GM12801 (cell line): ENCODE results near the gene FNBP1.

Experiments used
- TF ChIP-seq, protein P1 (sequence below): IDR thresholded peaks from one replicate; pipeline ENCODE4 v1.5.1; 2011; ENCODE audit warnings: control low read depth; ENCODE audit not compliant: insufficient read length; ENCODE audit errors: extremely low read depth

FNBP1 gene

DNA sequence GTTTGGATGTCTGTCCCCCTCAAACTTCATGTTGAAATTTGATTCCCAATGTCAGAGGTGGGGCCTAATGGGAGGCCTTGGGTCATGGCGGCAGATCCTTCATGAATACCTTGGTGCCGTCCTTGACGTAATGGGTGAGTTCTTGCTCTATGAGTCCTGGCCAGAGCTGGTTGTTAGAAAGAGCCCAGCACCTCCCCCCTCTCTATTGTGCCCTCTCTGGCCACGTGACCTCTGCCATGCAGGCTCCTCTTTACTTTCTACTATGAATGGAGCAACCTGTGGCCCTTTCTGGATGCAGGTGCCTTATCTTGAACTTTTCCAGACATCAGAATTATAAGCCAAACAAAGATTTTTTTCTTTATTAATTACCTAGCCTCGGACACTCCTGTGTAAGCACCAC is 40.7 kb downstream of the FNBP1 start:
- TF ChIP-seq, protein P1, sequence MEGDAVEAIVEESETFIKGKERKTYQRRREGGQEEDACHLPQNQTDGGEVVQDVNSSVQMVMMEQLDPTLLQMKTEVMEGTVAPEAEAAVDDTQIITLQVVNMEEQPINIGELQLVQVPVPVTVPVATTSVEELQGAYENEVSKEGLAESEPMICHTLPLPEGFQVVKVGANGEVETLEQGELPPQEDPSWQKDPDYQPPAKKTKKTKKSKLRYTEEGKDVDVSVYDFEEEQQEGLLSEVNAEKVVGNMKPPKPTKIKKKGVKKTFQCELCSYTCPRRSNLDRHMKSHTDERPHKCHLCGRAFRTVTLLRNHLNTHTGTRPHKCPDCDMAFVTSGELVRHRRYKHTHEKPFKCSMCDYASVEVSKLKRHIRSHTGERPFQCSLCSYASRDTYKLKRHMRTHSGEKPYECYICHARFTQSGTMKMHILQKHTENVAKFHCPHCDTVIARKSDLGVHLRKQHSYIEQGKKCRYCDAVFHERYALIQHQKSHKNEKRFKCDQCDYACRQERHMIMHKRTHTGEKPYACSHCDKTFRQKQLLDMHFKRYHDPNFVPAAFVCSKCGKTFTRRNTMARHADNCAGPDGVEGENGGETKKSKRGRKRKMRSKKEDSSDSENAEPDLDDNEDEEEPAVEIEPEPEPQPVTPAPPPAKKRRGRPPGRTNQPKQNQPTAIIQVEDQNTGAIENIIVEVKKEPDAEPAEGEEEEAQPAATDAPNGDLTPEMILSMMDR: no peak

DNA sequence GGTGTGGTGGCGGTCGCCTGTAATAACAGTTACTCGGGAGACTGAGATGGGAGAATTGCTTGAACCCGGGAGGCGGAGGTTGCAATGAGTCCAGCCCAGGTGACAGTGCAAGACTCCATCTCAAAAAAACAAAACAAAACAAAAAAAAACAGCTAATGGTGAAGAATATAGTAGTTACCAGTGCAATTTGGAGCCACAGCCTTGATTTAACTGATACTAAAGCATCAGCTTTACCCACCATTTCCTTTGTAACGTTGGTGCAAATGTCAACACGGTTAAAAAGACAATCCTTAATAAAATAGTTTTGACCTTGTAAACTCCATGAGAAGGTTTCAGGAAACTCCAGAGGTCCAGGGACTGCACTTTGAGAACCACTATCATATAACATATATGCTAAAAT is 41.8 kb downstream of the FNBP1 start:
- TF ChIP-seq, protein P1: no peak

DNA sequence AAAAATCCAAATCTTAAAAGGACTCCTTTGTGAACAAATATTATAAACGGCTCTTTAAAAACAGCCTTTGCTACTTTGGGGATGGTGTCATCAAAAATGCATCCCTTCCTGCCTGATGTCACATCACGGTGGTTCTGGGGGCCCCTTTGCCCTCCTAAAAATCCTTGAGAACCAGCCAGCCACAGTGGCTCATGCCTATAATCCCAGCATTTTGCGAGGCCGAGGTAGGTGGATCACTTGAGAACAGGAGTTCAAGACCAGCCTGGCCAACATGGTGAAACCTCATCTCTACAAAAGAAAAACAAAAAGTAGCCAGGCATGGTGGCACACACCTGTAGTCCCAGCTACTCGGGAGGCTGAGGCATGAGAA is 43.9 kb downstream of the FNBP1 start:
- TF ChIP-seq, protein P1: no peak

DNA sequence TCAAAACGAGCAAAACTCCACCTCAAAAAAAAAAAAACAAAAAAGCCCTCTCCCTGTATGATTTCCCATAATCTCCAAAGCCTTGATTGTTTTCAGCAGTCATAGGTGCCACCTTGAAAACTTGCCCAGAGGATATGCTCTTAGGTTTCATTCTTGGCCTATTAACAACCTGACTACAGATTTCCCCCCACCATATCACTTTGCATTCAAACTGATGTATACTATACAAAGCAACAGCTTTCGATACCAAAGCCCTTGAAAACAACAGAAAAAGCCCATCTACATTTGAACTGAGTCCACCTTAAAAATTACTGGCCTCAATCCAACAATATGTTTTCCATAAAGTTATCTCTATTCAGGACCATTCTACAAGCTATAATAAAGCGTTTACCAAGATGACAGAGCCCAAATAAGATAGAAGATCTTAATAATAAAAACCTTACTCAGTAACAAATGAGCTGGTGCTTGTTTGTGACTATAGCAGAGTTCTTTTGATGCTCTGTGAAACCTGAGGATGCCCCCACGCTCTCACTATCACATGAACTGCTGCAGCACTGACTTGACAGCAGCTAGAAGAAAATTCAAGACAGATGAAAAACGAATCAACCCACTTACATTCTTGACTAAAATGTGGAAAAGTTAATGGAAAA is 44.4 kb downstream of the FNBP1 start:
- TF ChIP-seq, protein P1: no peak

DNA sequence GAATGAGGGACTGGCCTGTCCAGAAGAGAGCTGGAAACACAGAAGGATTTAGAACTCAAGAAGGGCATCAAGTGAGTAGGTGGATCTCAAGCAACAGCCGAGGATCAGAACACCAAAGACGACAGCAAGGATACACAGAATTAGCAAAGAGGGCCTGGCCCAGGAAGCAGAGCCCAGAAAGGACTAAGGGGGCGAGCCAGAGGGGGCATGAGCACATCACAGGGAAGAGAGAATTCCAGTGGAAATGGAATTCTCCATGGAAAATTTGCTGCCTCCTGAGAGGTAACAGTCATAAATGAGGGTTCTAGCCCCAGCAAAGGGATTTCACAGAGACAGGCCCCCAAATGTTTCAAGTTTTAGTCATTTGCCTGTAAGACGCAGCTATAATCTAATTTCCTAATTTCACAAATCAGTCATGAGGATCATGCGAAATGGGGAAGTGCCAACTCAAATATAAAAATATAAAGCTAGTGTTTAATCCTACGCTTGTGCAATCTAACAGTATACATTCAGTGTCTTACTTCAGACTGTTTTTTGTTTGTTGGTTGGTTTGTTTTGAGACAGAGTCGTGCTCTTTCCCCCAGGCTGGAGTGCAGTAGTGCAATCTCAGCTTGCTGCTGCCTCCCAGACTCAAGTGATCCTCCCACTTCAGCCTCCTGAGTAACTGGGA is 46.7 kb downstream of the FNBP1 start:
- TF ChIP-seq, protein P1: no peak

DNA sequence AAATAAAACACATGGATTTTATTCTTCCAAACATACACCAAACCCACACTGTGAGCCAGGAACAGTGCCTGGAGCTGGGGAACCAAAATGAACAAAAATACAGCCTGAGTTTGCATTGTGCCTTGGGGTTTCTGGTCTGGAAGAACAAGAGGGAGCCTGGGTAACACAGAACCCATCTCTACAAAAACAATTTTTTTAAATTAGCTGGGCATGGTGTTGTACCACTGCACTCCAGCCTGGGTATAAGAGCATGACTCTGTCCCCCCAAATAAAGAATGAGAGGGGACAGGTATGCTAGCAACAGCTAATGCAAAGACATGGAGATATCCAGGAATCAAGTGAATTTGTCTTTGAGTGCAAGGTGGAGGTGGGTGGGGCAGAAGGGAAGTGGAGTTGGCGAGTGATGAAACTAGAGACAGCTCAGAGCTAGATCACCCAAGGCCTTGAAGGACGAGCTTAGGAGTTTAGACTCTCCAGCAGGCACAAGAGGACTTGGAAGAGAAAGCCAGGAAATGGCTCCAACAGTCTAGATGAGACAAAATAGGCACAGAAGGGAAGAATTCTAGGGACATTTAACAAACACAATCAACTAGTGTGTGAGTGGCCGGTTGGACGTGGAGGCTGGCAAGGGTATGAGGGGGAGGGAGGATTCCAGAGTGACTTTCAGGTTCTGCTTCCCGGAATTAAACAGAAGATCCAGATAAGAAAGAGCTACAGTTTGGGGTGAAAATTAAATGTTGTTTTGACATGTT is 47.4 kb downstream of the FNBP1 start:
- TF ChIP-seq, protein P1: no peak

DNA sequence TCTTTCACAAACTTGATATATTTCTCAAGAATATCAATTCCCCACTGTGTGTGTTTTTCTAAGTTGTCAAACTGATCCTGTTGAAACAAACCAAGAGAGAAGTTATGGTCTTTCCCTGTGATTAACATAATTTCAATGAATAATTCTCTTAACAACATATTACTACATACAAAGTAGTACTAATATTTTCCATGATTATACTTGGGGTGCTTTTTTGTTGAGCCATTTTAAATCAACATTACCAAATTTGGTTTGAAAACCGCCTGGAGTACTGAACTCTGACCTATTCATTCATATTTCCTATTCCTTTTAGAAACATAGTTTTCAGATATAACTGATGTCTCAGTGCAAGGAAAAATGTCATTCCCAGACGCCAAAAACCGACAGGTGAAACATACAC is 48.1 kb downstream of the FNBP1 start:
- TF ChIP-seq, protein P1: no peak
